SU-DHL-6 (cell line): ENCODE data around the gene L2HGDH.

Experiments
- H2AFZ ChIP-seq: fragments of 200-600 bp; sonication (generic); 2 replicates; pipeline ENCODE4 v1.6.1; 2014; ENCODE audit warnings: low read depth, mild to moderate bottlenecking, moderate library complexity, mixed read lengths, antibody characterized with exemption, low read length; ENCODE audit not compliant: severe bottlenecking
- H3F3A ChIP-seq: fragments of 200-600 bp; shearing (Covaris generic); 2 replicates; pipeline ENCODE4 v1.6.0; 2016; ENCODE audit warnings: antibody characterized with exemption, mild to moderate bottlenecking; ENCODE audit not compliant: insufficient read depth
- H3K27ac ChIP-seq: fragments of 200-600 bp; sonication (generic); 2 replicates; pipeline ENCODE4 v1.5.1; 2016; ENCODE audit warnings: low read depth, mild to moderate bottlenecking, low read length, moderate library complexity, mixed read lengths
- H3K27me3 ChIP-seq: fragments of 200-600 bp; sonication (generic), shearing (Covaris generic); 2 replicates; pipeline ENCODE4 v1.6.0; 2014; ENCODE audit warnings: mild to moderate bottlenecking, low read length
- H3K36me3 ChIP-seq: fragments of 200-600 bp; sonication (generic); 2 replicates; pipeline ENCODE4 v1.6.1; 2014; ENCODE audit warnings: mild to moderate bottlenecking, low read length, mixed read lengths
- H3K4me2 ChIP-seq: fragments of 300-600, 200-600 bp; shearing (Covaris generic), sonication (generic); 2 replicates; pipeline ENCODE4 v1.6.0; 2014; ENCODE audit warnings: low read length, low read depth, mild to moderate bottlenecking; ENCODE audit not compliant: poor library complexity, severe bottlenecking
- H3K4me3 ChIP-seq: fragments of 200-600 bp; sonication (generic); 2 replicates; pipeline ENCODE4 v1.5.1; 2014; ENCODE audit warnings: antibody characterized with exemption, low read length, mild to moderate bottlenecking, mixed read lengths; ENCODE audit not compliant: insufficient read depth, poor library complexity, severe bottlenecking
- H3K79me2 ChIP-seq: fragments of 200-600 bp; sonication (generic); 2 replicates; pipeline ENCODE4 v1.6.1; 2014; ENCODE audit warnings: mild to moderate bottlenecking, low read length, moderate library complexity; ENCODE audit not compliant: insufficient read depth
- H3K9ac ChIP-seq: fragments of 200-600 bp; sonication (generic); 2 replicates; pipeline ENCODE4 v1.7.0; 2014; ENCODE audit warnings: mild to moderate bottlenecking, low read length
- H3K9me2 ChIP-seq: fragments of 200-600 bp; sonication (generic); replicated peaks from 2 replicates; pipeline ENCODE4 v1.6.1; 2014; ENCODE audit warnings: low read length; ENCODE audit not compliant: insufficient read depth
- H3K9me3 ChIP-seq: fragments of 200-600 bp; sonication (generic); 2 replicates; pipeline ENCODE4 v1.6.1; 2014; ENCODE audit warnings: low read length, mixed read lengths; ENCODE audit not compliant: insufficient read depth
- H4K20me1 ChIP-seq: fragments of 200-600 bp; sonication (generic); 2 replicates; pipeline ENCODE4 v1.6.1; 2014; ENCODE audit warnings: low read depth, mild to moderate bottlenecking, antibody characterized with exemption, low read length, moderate library complexity, mixed read lengths
- CTCF ChIP-seq: fragments of 200-600 bp; sonication (generic); IDR thresholded peaks from one replicate; pipeline ENCODE4 v1.5.1; 2017; ENCODE audit warnings: antibody characterized with exemption, mild to moderate bottlenecking, low read length, moderate library complexity; ENCODE audit not compliant: insufficient read depth, poor library complexity, severe bottlenecking
- EZH2phosphoT487 ChIP-seq: fragments of 200-600 bp; sonication (generic), shearing (Covaris generic); conservative IDR thresholded peaks from 2 replicates; pipeline ENCODE4 v1.6.1; 2018; ENCODE audit warnings: mild to moderate bottlenecking, antibody characterized with exemption, low read length, moderate library complexity, mixed read lengths

The L2HGDH gene

GRCh38 chr14:50350975-50351374, 38.9 kb upstream of the L2HGDH start:
- Histone ChIP-seq H3K79me2 (no peaks in the 10 kb centered on the region), H3F3A (no peaks in the 10 kb centered on the region), H3K4me3 (no peak overlapping the region), H3K9ac (no peak overlapping the region), H4K20me1 (no peaks in the 10 kb centered on the region), H3K27ac (no peak overlapping the region), H2AFZ (no peak overlapping the region), H3K4me2 (no peak overlapping the region), H3K9me2 (no peaks in the 10 kb centered on the region), H3K27me3 (no peaks in the 10 kb centered on the region), H3K9me3 (no peaks in the 10 kb centered on the region), H3K36me3 (no peaks in the 10 kb centered on the region)
- TF ChIP-seq CTCF, result no peak
- TF ChIP-seq EZH2phosphoT487, result no peak

GRCh38 chr14:50348933-50349332, 36.9 kb upstream of the L2HGDH start:
- no peak for TF ChIP-seq CTCF
- no peak for TF ChIP-seq EZH2phosphoT487
- Histone ChIP-seq H3K4me2 (no peak overlapping the region), H3F3A (no peaks in the 10 kb centered on the region)

GRCh38 chr14:50347521-50347920, 35.5 kb upstream of the L2HGDH start:
- no peaks in the 10 kb centered on the region for H3K79me2 ChIP-seq
- no peaks in the 10 kb centered on the region for H3F3A ChIP-seq
- H3K27ac ChIP-seq, result no peak overlapping the region
- no peaks in the 10 kb centered on the region for H4K20me1 ChIP-seq
- H3K9me2 ChIP-seq, result no peaks in the 10 kb centered on the region
- no peak overlapping the region for H3K9ac ChIP-seq
- H3K36me3 ChIP-seq, result no peaks in the 10 kb centered on the region
- no peaks in the 10 kb centered on the region for H3K9me3 ChIP-seq
- no peaks in the 10 kb centered on the region for H3K27me3 ChIP-seq
- H3K4me2 ChIP-seq, result no peak overlapping the region
- H3K4me3 ChIP-seq, result no peak overlapping the region
- no peak for TF ChIP-seq CTCF
- no peak for TF ChIP-seq EZH2phosphoT487
- no peak overlapping the region for H2AFZ ChIP-seq

More at GRCh38 chr14:50348933-50349332, 36.9 kb upstream of the L2HGDH start:
- Histone ChIP-seq H3K9me3 (no peaks in the 10 kb centered on the region), H3K9me2 (no peaks in the 10 kb centered on the region), H3K27ac (no peak overlapping the region), H3K27me3 (no peaks in the 10 kb centered on the region), H2AFZ (no peak overlapping the region), H4K20me1 (no peaks in the 10 kb centered on the region), H3K4me3 (no peak overlapping the region), H3K36me3 (no peaks in the 10 kb centered on the region), H3K79me2 (no peaks in the 10 kb centered on the region), H3K9ac (no peak overlapping the region)
